GM23248 (cell line): Measurements from ENCODE around the gene ATRN. TPM values are rescaled to one million over a fixed set of nuclear protein-coding genes. Genes with fewer than 3 reads are reported as not detected.
A peak's percentile ranks its signal among the peaks of the same experiment; 100 is the strongest.

Experiments
- DNase-seq: peaks from one replicate; pipeline ENCODE4 v3.0.0-alpha.2; 2015
- H2AFZ ChIP-seq: fragments of 200-600 bp; sonication (generic); 2 replicates; pipeline ENCODE4 v1.6.1; 2016; ENCODE audit warnings: antibody characterized with exemption
- H3F3A ChIP-seq: fragments of 200-600 bp; sonication (generic); 2 replicates; pipeline ENCODE4 v1.6.1; 2016; ENCODE audit warnings: mild to moderate bottlenecking, antibody characterized with exemption, mixed run types; ENCODE audit not compliant: insufficient read depth
- H3K27ac ChIP-seq: fragments of 200-600 bp; sonication (generic); 2 replicates; pipeline ENCODE4 v1.5.1; 2016; ENCODE audit warnings: mild to moderate bottlenecking
- H3K27me3 ChIP-seq: fragments of 200-600 bp; sonication (generic); replicated peaks from 2 replicates; pipeline ENCODE4 v1.6.1; 2016; ENCODE audit warnings: mild to moderate bottlenecking; ENCODE audit not compliant: insufficient read depth
- H3K36me3 ChIP-seq: fragments of 200-600 bp; sonication (generic); 2 replicates; pipeline ENCODE4 v1.6.1; 2016; ENCODE audit warnings: low read depth, mild to moderate bottlenecking
- H3K4me1 ChIP-seq: fragments of 200-600 bp; sonication (generic); 2 replicates; pipeline ENCODE4 v1.6.1; 2016; ENCODE audit warnings: mild to moderate bottlenecking; ENCODE audit not compliant: insufficient read depth
- H3K4me2 ChIP-seq: fragments of 200-600 bp; sonication (generic); one replicate; pipeline ENCODE4 v1.6.1; 2016; ENCODE audit warnings: mild to moderate bottlenecking; ENCODE audit not compliant: unreplicated experiment
- H3K4me3 ChIP-seq: fragments of 200-600 bp; sonication (generic); 2 replicates; pipeline ENCODE4 v1.5.1; 2016; ENCODE audit warnings: mild to moderate bottlenecking
- H3K79me2 ChIP-seq: fragments of 200-600 bp; sonication (generic); 2 replicates; pipeline ENCODE4 v1.6.1; 2016; ENCODE audit warnings: mild to moderate bottlenecking; ENCODE audit not compliant: insufficient read depth
- H3K9ac ChIP-seq: fragments of 200-600 bp; sonication (generic); 2 replicates; pipeline ENCODE4 v1.6.1; 2016; ENCODE audit warnings: mild to moderate bottlenecking
- H3K9me2 ChIP-seq: fragments of 200-600 bp; sonication (generic); 2 replicates; pipeline ENCODE4 v1.6.1; 2016; ENCODE audit warnings: mixed run types, mild to moderate bottlenecking, moderate library complexity; ENCODE audit not compliant: insufficient read depth
- H3K9me3 ChIP-seq: fragments of 200-600 bp; sonication (generic); one replicate; pipeline ENCODE4 v1.6.1; 2017; ENCODE audit warnings: low read depth
- H4K20me1 ChIP-seq: fragments of 200-600 bp; sonication (generic); 2 replicates; pipeline ENCODE4 v1.6.0; 2016; ENCODE audit not compliant: insufficient read depth
- EZH2 ChIP-seq: fragments of 200-600 bp; sonication (generic); IDR thresholded peaks from 2 replicates; pipeline ENCODE4 v1.6.1; 2018; ENCODE audit warnings: antibody characterized with exemption, mild to moderate bottlenecking; ENCODE audit not compliant: insufficient read depth, poor library complexity, severe bottlenecking
- EZH2phosphoT487 ChIP-seq: fragments of 200-600 bp; sonication (generic); IDR thresholded peaks from 2 replicates; pipeline ENCODE4 v1.6.1; 2018; ENCODE audit warnings: antibody characterized with exemption, moderate library complexity, mild to moderate bottlenecking, low read depth; ENCODE audit not compliant: insufficient read depth
- WGBS, 2 experiments: methylation state at CpG; one replicate each; pipeline ENCODE4 v1.1.6; 2015 to 2017; ENCODE audit warnings: low lambda C conversion rate in 2 of 2, low coverage in 1 of 2; ENCODE audit errors: missing lambda C conversion rate in 2 of 2; 5-methylcytosine and 5-hydroxymethylcytosine counted together
- in situ Hi-C: fragments of 300-500 bp; cut with MboI; formaldehyde crosslinking; loops from 2 replicates; pipeline ENCODE4 v1.15.0; 2020
- polyA plus RNA-seq: library from polyadenylated mRNA; unstranded; fragments of >200 nt; fragmentation: Nextera tagmentation; extraction: Ambion mirVana; gene quantifications from 2 replicates; pipeline ENCODE4 v1.2.1, GENCODE V29; 2016
- total RNA-seq: library from RNA; depleted of rRNA; stranded (reverse); fragments of >200 nt; shearing (Covaris generic); gene quantifications from 2 replicates; pipeline ENCODE4 v1.2.3, GENCODE V29; 2014

Gene ATRN
- total and polyA plus RNA-seq, 2 experiments from 2014 or later = 9.9 to 38.7 TPM

GRCh38 chr20:3479759-3480615, 9.2 kb downstream of the ATRN start:
- Histone ChIP-seq H4K20me1 (no peaks in the 10 kb centered on the region; the same call in 1 of the 2 replicates), H3K27ac (no peak overlapping the region), H3K36me3 (no peaks in the 10 kb centered on the region), H3K9me3 (no peaks in the 10 kb centered on the region), H3K4me1 (peaks cover 18% of the 10 kb centered on the region; the same call in 1 of the 2 replicates), H3K9me2 (no peaks in the 10 kb centered on the region), H3K27me3 (no peaks in the 10 kb centered on the region), H3K4me3 (no peak overlapping the region), H3K79me2 (peaks cover 93% of the 10 kb centered on the region), H3K4me2 (no peak overlapping the region), H2AFZ (no peak overlapping the region), H3K9ac (no peak overlapping the region), H3F3A (peaks cover 14% of the 10 kb centered on the region; the same call in 1 of the 2 replicates)
- WGBS, 2 experiments = 94 to 96% methylated on average over 11 of the region's 11 CpGs
- TF ChIP-seq EZH2 (no peak), EZH2phosphoT487 (no peak)
- DNase-seq = no peak
- in situ Hi-C loops = no loop called here

- TF ChIP-seq EZH2 = no peak
- TF ChIP-seq EZH2phosphoT487 = no peak
- Histone ChIP-seq H2AFZ (no peak overlapping the region), H3K9ac (no peak overlapping the region), H3K27me3 (no peaks in the 10 kb centered on the region), H3F3A (peaks cover 14% of the 10 kb centered on the region; the same call in 1 of the 2 replicates), H3K4me1 (peaks cover 18% of the 10 kb centered on the region; the same call in 1 of the 2 replicates), H3K36me3 (no peaks in the 10 kb centered on the region), H4K20me1 (no peaks in the 10 kb centered on the region; the same call in 1 of the 2 replicates), H3K4me2 (no peak overlapping the region), H3K4me3 (no peak overlapping the region), H3K79me2 (peaks cover 97% of the 10 kb centered on the region), H3K9me2 (no peaks in the 10 kb centered on the region), H3K27ac (0 out of 2 replicates have a peak overlapping the region, but pooled peaks have one; percentile 3), H3K9me3 (peaks cover 14% of the 10 kb centered on the region)
- DNase-seq = no peak
- in situ Hi-C loops = no loop called here
- 97 to 98% methylated on average over 3 of the region's 3 CpGs for WGBS, 2 experiments
These were observed 12.5 kb downstream of the ATRN start for GRCh38 chr20:3483309-3483708.

GRCh38 chr20:3483784-3484183, 13.0 kb downstream of the ATRN start:
- no peak overlapping the region for H3K4me3 ChIP-seq
- H3K9me2 ChIP-seq = no peaks in the 10 kb centered on the region
- in situ Hi-C loops = no loop called here
- H3K4me1 ChIP-seq = peaks cover 18% of the 10 kb centered on the region; the same call in 1 of the 2 replicates
- no peaks in the 10 kb centered on the region; the same call in 1 of the 2 replicates for H4K20me1 ChIP-seq
- no peak overlapping the region for H2AFZ ChIP-seq
- H3K9me3 ChIP-seq = peaks cover 14% of the 10 kb centered on the region
- 0 out of 2 replicates have a peak overlapping the region, but pooled peaks have one; percentile 3 for H3K27ac ChIP-seq
- no peaks in the 10 kb centered on the region for H3K27me3 ChIP-seq
- 12% methylated on average over 1 of the region's 1 CpG for WGBS, 2 experiments
- no peaks in the 10 kb centered on the region for H3K36me3 ChIP-seq
- peak overlapping the region; percentile 3 for H3K4me2 ChIP-seq
- H3K79me2 ChIP-seq = peaks cover 97% of the 10 kb centered on the region
- peak; percentile 49 for DNase-seq
- no peak overlapping the region for H3K9ac ChIP-seq
- H3F3A ChIP-seq = peaks cover 14% of the 10 kb centered on the region; the same call in 1 of the 2 replicates
- TF ChIP-seq EZH2 (no peak), EZH2phosphoT487 (no peak)

GRCh38 chr20:3485913-3486312, 15.1 kb downstream of the ATRN start:
- in situ Hi-C loops = no loop called here
- Histone ChIP-seq H3K27ac (no peak overlapping the region), H3K36me3 (no peaks in the 10 kb centered on the region), H3K9ac (no peak overlapping the region), H3F3A (peaks cover 10% of the 10 kb centered on the region; the same call in 1 of the 2 replicates), H2AFZ (no peak overlapping the region), H3K9me2 (no peaks in the 10 kb centered on the region), H3K27me3 (no peaks in the 10 kb centered on the region), H3K4me2 (no peak overlapping the region), H3K4me1 (peaks cover 11% of the 10 kb centered on the region; the same call in 1 of the 2 replicates), H3K79me2 (peaks cover 97% of the 10 kb centered on the region), H3K9me3 (peaks cover 14% of the 10 kb centered on the region), H4K20me1 (no peaks in the 10 kb centered on the region; the same call in 1 of the 2 replicates), H3K4me3 (no peak overlapping the region)
- DNase-seq = no peak
- 97 to 100% methylated on average over 1 of the region's 1 CpG for WGBS, 2 experiments
- no peak for TF ChIP-seq EZH2phosphoT487
- no peak for TF ChIP-seq EZH2
